Esophagus muscularis mucosa (tissue), 4 donors: ENCODE results near the gene OOSP1. TPM values are rescaled to one million over a fixed set of nuclear protein-coding genes. Genes with fewer than 3 reads are reported as not detected.

Experiments
- DNase-seq: peaks from one replicate; pipeline ENCODE4 v3.0.0-alpha.2; 2017; ENCODE audit errors: extremely low spot score
- H3K27ac ChIP-seq, 4 donors: fragments of 200-600 bp; sonication (generic); replicated peaks in 1 of 4; 1 replicate in 3 of 4; 2 replicates in 1 of 4; pipeline ENCODE4 v1.5.1; 2016 to 2019; ENCODE audit warnings: mild to moderate bottlenecking in 1 of 4
- H3K27me3 ChIP-seq, 4 donors: fragments of 200-600 bp; sonication (generic); one replicate each; pipeline versions ENCODE4 v1.5.1 to v1.6.0; 2016 to 2019
- H3K36me3 ChIP-seq, 4 donors: fragments of 200-600 bp; sonication (generic); one replicate each; pipeline ENCODE4 v1.5.1; 2016 to 2019
- H3K4me1 ChIP-seq, 4 donors: fragments of 200-600 bp; sonication (generic); one replicate each; pipeline ENCODE4 v1.5.1; 2016 to 2019
- H3K4me3 ChIP-seq, 4 donors: fragments of 200-600 bp; sonication (generic); 1 replicate in 2 of 4; 2 replicates in 2 of 4; pipeline ENCODE4 v1.5.1; 2016 to 2019; ENCODE audit warnings: mild to moderate bottlenecking in 4 of 4, moderate library complexity in 1 of 4
- H3K9me3 ChIP-seq, 4 donors: fragments of 200-600 bp; sonication (generic); 1 replicate in 3 of 4; 2 replicates in 1 of 4; pipeline ENCODE4 v1.5.1; 2016 to 2019
- CTCF ChIP-seq, 3 experiments: fragments of 200-600 bp in 2 of 3; fragments of 450-650 bp in 1 of 3; sonication (generic) in 2 of 3; IDR thresholded peaks; one replicate each; pipeline ENCODE4 v1.5.1; 2017 to 2019; ENCODE audit warnings: antibody characterized with exemption in 3 of 3, mild to moderate bottlenecking in 2 of 3, moderate library complexity in 1 of 3
- EP300 ChIP-seq: sonication (generic); formaldehyde crosslinking; IDR thresholded peaks from one replicate; pipeline ENCODE4 v1.6.1; 2017; ENCODE audit warnings: antibody characterized with exemption
- POLR2A ChIP-seq: fragments of 450-650 bp; IDR thresholded peaks from one replicate; pipeline ENCODE4 v1.6.1; 2017; ENCODE audit warnings: antibody characterized with exemption, moderate library complexity, mild to moderate bottlenecking, low read depth
- POLR2AphosphoS5 ChIP-seq, 2 donors: sonication (generic); formaldehyde crosslinking; IDR thresholded peaks; one replicate each; pipeline ENCODE4 v1.6.1; 2017; ENCODE audit warnings: antibody characterized with exemption in 2 of 2
- WGBS: methylation state at CpG from one replicate; pipeline ENCODE4 v1.1.5; 2018; 5-methylcytosine and 5-hydroxymethylcytosine counted together
- intact Hi-C: fragments of 100-400 bp; cut with DNase I; formaldehyde crosslinking; loops from one replicate; pipeline ENCODE4 v1.15.1; 2023
- total RNA-seq, 4 donors: library from RNA; depleted of rRNA; stranded (reverse); fragments of >200 nt; gene quantifications; one replicate each; pipeline versions ENCODE4 v1.1.0 to v1.2.1, GENCODE V29; 2016

The OOSP1 gene
- total RNA-seq, 4 donors from 2014 or later, result not detected

GRCh38 chr11:59941091-59941490, 2.9 kb downstream of the OOSP1 start:
- no peaks in the 10 kb centered on the region for H3K27me3 ChIP-seq
- intact Hi-C loops, result no loop called here
- no peak for DNase-seq
- peaks cover 0 to 12% (median 8%) of the 10 kb centered on the region in 4 donors for H3K4me1 ChIP-seq
- no peaks in the 10 kb centered on the region for H3K9me3 ChIP-seq
- H3K36me3 ChIP-seq, result no peaks in the 10 kb centered on the region
- H3K4me3 ChIP-seq, result no peak overlapping the region
- H3K27ac ChIP-seq, result no peak overlapping the region
- 76% methylated on average over 4 of the region's 4 CpGs for WGBS
- TF ChIP-seq POLR2A, result no peak

- H3K27me3 ChIP-seq, result no peaks in the 10 kb centered on the region
- intact Hi-C loops, result no loop called here
- peaks cover 0 to 12% (median 8%) of the 10 kb centered on the region in 4 donors for H3K4me1 ChIP-seq
- H3K36me3 ChIP-seq, result no peaks in the 10 kb centered on the region
- 90% methylated on average over 3 of the region's 3 CpGs for WGBS
- H3K4me3 ChIP-seq, result no peak overlapping the region
- no peak overlapping the region for H3K27ac ChIP-seq
- TF ChIP-seq EP300 (no peak), POLR2AphosphoS5 (IDR thresholded peaks at IDR 0.05) (no peak)
- H3K9me3 ChIP-seq, result no peaks in the 10 kb centered on the region
- DNase-seq, result no peak
Measured at GRCh38 chr11:59943997-59944714, 5.9 kb downstream of the OOSP1 start.

GRCh38 chr11:59944720-59945119, 6.5 kb downstream of the OOSP1 start:
- Histone ChIP-seq H3K27ac (no peak overlapping the region), H3K4me1 (peaks cover 0 to 12% (median 8%) of the 10 kb centered on the region in 4 donors), H3K4me3 (no peak overlapping the region), H3K27me3 (no peaks in the 10 kb centered on the region), H3K9me3 (no peaks in the 10 kb centered on the region), H3K36me3 (no peaks in the 10 kb centered on the region)
- 34% methylated on average over 2 of the region's 2 CpGs for WGBS
- no peak for DNase-seq
- intact Hi-C loops, result no loop called here
- TF ChIP-seq CTCF (IDR thresholded peaks at IDR 0.05), result no peak

- Histone ChIP-seq H3K9me3 (no peaks in the 10 kb centered on the region), H3K27me3 (no peaks in the 10 kb centered on the region), H3K4me1 (peaks cover 0 to 19% (median 5%) of the 10 kb centered on the region in 4 donors), H3K4me3 (no peak overlapping the region), H3K27ac (no peak overlapping the region), H3K36me3 (no peaks in the 10 kb centered on the region)
- intact Hi-C loops, result no loop called here
- no peak for TF ChIP-seq EP300
- TF ChIP-seq POLR2A, result no peak
- no peak for TF ChIP-seq POLR2AphosphoS5 (IDR thresholded peaks at IDR 0.05)
- TF ChIP-seq CTCF (IDR thresholded peaks at IDR 0.05), result no peak
- no peak for DNase-seq
- WGBS, result 75% methylated on average over 4 of the region's 4 CpGs
Measured at GRCh38 chr11:59953463-59954218, 15.4 kb downstream of the OOSP1 start.

GRCh38 chr11:59954219-59954847, 16.1 kb downstream of the OOSP1 start:
- 72% methylated on average over 3 of the region's 3 CpGs for WGBS
- no peak for DNase-seq
- H3K36me3 ChIP-seq, result no peaks in the 10 kb centered on the region
- intact Hi-C loops, result no loop called here
- H3K27me3 ChIP-seq, result no peaks in the 10 kb centered on the region
- no peak for TF ChIP-seq EP300
- TF ChIP-seq POLR2A, result no peak
- TF ChIP-seq POLR2AphosphoS5 (IDR thresholded peaks at IDR 0.05), result no peak
- TF ChIP-seq CTCF (IDR thresholded peaks at IDR 0.05), result no peak
- H3K27ac ChIP-seq, result no peak overlapping the region
- no peaks in the 10 kb centered on the region for H3K9me3 ChIP-seq
- H3K4me3 ChIP-seq, result no peak overlapping the region
- H3K4me1 ChIP-seq, result peaks cover 0 to 19% (median 5%) of the 10 kb centered on the region in 4 donors
